ENCODE measurements around the gene SCAP. TPM values are rescaled to one million over a fixed set of nuclear protein-coding genes. Genes with fewer than 3 reads are reported as not detected.

The SCAP gene
- total RNA-seq, 1 donor from 2014 or later = 79.6 TPM

DNA sequence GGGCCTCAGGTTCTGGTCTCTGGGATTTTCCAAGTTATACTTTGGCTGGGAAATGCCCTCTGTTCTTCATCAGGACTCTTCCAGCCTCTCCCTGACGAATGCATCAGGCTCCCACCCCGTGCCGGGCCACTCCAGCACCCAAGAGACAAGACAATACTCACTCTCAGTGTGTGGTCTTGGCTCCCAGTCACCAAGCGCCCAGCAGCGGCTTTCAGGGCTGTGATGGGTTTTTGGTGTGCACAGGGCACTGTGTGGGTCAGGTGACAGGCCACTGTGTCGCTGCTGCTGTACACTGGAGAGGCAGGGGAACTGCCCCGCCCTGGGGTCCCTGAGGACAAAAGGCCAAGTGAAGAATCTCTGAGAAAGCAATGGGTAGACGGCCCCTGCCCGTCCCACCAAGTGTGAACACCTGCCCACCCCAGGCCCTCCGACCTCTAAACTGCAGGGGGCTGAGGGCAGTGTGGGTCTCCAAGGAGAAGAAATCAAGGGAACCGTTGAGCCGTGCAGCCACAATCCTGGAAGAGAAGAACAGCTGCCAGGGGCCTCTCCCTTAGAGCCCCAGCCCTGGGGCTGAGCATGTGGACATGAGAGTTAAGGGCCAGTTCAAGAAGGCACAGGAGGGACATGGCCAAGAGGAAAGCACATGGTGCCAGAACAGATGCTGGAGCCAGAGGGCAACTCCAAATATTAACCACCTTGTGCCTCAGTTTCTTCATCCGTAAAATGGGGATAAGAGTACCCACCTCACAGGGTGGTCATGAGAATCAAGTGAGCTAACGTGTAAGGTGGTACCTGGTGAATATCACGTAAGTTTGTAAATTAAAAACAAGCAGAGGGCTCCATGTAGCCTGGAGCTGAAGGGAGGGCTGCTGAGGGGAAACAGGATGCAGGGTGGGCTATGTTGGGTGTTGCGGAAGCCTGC, 60.8 kb downstream of the SCAP start:
- Mint-ChIP-seq H3K4me1 (ENCODE audit: low read depth) (no peaks in the 10 kb centered on the region), H3K27me3 (ENCODE audit: low read depth) (no peaks in the 10 kb centered on the region), H3K4me3 (ENCODE audit: low read depth) (no peak overlapping the region), H3K27ac (no peak overlapping the region), H3K9me3 (no peaks in the 10 kb centered on the region), H3K36me3 (ENCODE audit: low read depth) (peaks cover 40% of the 10 kb centered on the region)
- DNase-seq (ENCODE audit: low spot score) = no peak
- intact Hi-C loops (cut with micrococcal nuclease) = no loop called here

DNA sequence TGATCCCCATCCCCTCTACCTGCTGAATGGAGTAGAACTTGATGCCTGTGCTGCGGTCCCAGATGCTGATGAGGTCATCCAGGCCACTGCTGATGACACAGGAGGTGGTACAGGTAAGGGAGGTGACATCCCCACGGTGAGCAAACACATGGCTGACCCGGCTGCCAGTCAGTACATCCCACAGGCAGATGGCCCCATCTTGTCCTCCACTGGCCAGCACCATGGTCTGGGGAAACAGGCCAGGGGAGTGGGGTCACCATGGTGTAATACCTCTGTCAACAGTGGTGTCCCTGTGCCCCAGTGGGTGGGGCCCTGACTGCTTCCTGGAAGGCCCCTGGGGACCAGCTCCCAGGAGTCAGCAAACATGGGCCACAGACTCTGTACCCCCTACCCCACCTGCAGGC, 61.6 kb downstream of the SCAP start:
- Mint-ChIP-seq H3K4me3 (ENCODE audit: low read depth) (no peak overlapping the region), H3K27me3 (ENCODE audit: low read depth) (no peaks in the 10 kb centered on the region), H3K36me3 (ENCODE audit: low read depth) (peaks cover 37% of the 10 kb centered on the region), H3K27ac (no peak overlapping the region), H3K4me1 (ENCODE audit: low read depth) (no peaks in the 10 kb centered on the region), H3K9me3 (no peaks in the 10 kb centered on the region)
- intact Hi-C loops (cut with micrococcal nuclease) = no loop called here
- DNase-seq (ENCODE audit: low spot score) = no peak

DNA sequence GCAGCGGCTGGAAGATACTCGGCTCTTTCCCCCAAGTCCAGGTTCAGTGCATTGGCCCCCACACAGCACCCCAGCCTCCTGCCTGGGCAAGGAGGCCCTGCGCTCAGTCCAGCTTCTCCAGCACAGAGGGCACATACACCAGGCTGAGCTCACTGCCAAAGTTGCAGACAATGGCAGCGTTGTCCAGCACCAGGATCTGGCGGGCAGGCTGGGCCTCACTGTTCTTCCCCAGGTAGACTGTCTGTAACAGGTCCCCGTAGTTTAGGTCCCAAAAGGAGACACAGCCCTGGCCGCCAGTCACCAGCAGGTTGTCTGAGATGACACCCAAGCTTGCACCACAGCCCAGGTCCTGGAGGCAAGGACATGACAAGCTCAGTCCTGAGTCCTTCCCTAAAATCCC, 62.0 kb downstream of the SCAP start:
- no peaks in the 10 kb centered on the region for H3K27me3 Mint-ChIP-seq (ENCODE audit: low read depth)
- DNase-seq (ENCODE audit: low spot score) = no peak
- intact Hi-C loops (cut with micrococcal nuclease) = no loop called here
- H3K36me3 Mint-ChIP-seq (ENCODE audit: low read depth) = peaks cover 33% of the 10 kb centered on the region
- no peak overlapping the region for H3K4me3 Mint-ChIP-seq (ENCODE audit: low read depth)
- no peak overlapping the region for H3K27ac Mint-ChIP-seq
- no peaks in the 10 kb centered on the region for H3K4me1 Mint-ChIP-seq (ENCODE audit: low read depth)
- no peaks in the 10 kb centered on the region for H3K9me3 Mint-ChIP-seq

DNA sequence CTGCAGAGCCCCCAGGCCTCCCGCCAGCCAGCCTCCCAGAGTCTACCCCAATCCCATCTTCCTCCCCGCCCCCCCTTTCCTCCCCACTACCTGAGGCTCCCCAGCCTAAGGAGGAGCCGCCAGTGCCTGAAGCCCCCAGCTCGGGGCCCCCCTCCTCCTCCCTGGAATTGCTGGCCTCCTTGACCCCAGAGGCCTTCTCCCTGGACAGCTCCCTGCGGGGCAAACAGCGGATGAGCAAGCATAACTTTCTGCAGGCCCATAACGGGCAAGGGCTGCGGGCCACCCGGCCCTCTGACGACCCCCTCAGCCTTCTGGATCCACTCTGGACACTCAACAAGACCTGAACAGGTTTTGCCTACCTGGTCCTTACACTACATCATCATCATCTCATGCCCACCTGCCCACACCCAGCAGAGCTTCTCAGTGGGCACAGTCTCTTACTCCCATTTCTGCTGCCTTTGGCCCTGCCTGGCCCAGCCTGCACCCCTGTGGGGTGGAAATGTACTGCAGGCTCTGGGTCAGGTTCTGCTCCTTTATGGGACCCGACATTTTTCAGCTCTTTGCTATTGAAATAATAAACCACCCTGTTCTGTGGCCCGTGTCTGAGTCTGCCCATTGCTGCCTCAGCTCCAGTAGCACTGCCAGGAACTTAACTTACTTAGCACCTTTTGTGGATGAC, 62.8 kb downstream of the SCAP start:
- Mint-ChIP-seq H3K4me1 (ENCODE audit: low read depth) (no peaks in the 10 kb centered on the region), H3K27ac (no peak overlapping the region), H3K36me3 (ENCODE audit: low read depth) (peaks cover 32% of the 10 kb centered on the region), H3K4me3 (ENCODE audit: low read depth) (no peak overlapping the region), H3K27me3 (ENCODE audit: low read depth) (no peaks in the 10 kb centered on the region), H3K9me3 (no peaks in the 10 kb centered on the region)
- no peak for DNase-seq (ENCODE audit: low spot score)
- intact Hi-C loops (cut with micrococcal nuclease) = no loop called here

DNA sequence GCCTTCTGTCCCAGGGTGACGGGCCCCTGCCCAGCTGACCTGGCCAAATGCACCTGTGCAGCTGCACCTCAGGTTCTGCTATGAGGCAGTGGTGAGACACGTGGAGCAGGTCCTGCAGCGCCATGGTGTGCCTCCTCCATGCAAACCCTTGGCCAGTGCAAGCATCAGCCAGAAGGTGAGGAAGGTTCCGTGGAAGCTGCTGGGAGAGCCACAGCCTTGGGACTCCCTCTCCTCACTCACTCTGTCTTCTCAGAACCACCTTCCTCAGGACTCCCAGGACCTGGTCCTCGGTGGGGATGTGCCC, 63.3 kb downstream of the SCAP start:
- intact Hi-C loops (cut with micrococcal nuclease) = no loop called here
- DNase-seq (ENCODE audit: low spot score) = no peak
- no peak overlapping the region for H3K4me3 Mint-ChIP-seq (ENCODE audit: low read depth)

DNA sequence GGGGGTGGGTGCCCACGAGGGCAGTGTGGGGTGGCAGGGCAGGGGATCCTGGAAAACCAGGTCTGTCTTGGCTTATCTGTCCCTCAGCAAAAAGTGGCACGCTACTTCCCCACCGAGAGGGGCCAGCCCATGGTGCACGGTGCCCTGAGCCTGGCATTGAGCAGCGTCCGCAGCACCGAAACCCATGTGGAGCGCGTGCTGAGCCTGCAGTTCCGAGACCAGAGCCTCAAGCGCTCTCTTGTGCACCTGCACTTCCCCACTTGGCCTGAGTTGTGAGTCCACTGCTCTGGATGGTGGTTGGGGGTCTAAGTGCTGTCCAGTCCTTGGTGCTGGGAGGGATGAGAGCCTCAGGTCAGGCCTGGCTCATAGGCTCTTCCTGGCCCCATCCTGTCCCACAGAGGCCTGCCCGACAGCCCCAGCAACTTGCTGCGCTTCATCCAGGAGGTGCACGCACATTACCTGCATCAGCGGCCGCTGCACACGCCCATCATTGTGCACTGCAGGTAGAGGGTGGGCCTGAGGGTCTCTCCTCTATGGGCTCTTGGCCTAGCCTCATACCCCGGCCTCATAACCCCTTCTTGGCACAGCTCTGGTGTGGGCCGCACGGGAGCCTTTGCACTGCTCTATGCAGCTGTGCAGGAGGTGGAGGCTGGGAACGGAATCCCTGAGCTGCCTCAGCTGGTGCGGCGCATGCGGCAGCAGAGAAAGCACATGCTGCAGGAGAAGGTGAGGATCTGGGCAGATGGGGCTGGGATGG, 63.9 kb downstream of the SCAP start:
- DNase-seq (ENCODE audit: low spot score) = no peak
- H3K27ac Mint-ChIP-seq = no peak overlapping the region
- H3K4me3 Mint-ChIP-seq (ENCODE audit: low read depth) = no peak overlapping the region
- intact Hi-C loops (cut with micrococcal nuclease) = no loop called here
- H3K4me1 Mint-ChIP-seq (ENCODE audit: low read depth) = no peaks in the 10 kb centered on the region
- H3K9me3 Mint-ChIP-seq = no peaks in the 10 kb centered on the region
- H3K27me3 Mint-ChIP-seq (ENCODE audit: low read depth) = no peaks in the 10 kb centered on the region
- H3K36me3 Mint-ChIP-seq (ENCODE audit: low read depth) = peaks cover 38% of the 10 kb centered on the region

More for the DNA sequence above, 63.3 kb downstream of the SCAP start:
- Mint-ChIP-seq H3K9me3 (no peaks in the 10 kb centered on the region), H3K27ac (no peak overlapping the region), H3K4me1 (ENCODE audit: low read depth) (no peaks in the 10 kb centered on the region), H3K36me3 (ENCODE audit: low read depth) (peaks cover 36% of the 10 kb centered on the region), H3K27me3 (ENCODE audit: low read depth) (no peaks in the 10 kb centered on the region)

DNA sequence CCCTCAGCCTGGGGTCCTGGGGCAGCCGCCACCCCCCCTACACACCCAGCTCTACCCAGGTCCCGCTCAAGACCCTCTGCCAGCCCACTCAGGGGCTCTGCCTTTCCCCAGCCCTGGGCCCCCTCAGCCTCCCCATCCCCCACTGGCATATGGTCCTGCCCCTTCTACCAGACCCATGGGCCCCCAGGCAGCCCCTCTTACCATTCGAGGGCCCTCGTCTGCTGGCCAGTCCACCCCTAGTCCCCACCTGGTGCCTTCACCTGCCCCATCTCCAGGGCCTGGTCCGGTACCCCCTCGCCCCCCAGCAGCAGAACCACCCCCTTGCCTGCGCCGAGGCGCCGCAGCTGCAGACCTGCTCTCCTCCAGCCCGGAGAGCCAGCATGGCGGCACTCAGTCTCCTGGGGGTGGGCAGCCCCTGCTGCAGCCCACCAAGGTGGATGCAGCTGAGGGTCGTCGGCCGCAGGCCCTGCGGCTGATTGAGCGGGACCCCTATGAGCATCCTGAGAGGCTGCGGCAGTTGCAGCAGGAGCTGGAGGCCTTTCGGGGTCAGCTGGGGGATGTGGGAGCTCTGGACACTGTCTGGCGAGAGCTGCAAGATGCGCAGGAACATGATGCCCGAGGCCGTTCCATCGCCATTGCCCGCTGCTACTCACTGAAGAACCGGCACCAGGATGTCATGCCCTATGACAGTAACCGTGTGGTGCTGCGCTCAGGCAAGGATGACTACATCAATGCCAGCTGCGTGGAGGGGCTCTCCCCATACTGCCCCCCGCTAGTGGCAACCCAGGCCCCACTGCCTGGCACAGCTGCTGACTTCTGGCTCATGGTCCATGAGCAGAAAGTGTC, 64.7 kb downstream of the SCAP start:
- no peak for DNase-seq (ENCODE audit: low spot score)
- peaks cover 35% of the 10 kb centered on the region for H3K36me3 Mint-ChIP-seq (ENCODE audit: low read depth)
- H3K27me3 Mint-ChIP-seq (ENCODE audit: low read depth) = no peaks in the 10 kb centered on the region
- intact Hi-C loops (cut with micrococcal nuclease) = no loop called here
- H3K9me3 Mint-ChIP-seq = no peaks in the 10 kb centered on the region
- no peak overlapping the region for H3K27ac Mint-ChIP-seq
- no peak overlapping the region for H3K4me3 Mint-ChIP-seq (ENCODE audit: low read depth)
- H3K4me1 Mint-ChIP-seq (ENCODE audit: low read depth) = peaks cover 1% of the 10 kb centered on the region

DNA sequence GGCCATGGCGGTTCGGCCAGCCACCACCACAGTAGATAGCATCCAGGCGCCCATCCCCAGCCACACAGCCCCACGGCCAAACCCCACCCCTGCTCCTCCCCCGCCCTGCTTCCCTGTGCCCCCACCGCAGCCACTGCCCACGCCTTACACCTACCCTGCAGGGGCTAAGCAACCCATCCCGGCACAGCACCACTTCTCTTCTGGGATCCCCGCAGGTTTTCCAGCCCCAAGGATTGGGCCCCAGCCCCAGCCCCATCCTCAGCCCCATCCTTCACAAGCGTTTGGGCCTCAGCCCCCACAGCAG, 65.4 kb downstream of the SCAP start:
- Mint-ChIP-seq H3K9me3 (no peaks in the 10 kb centered on the region), H3K27ac (no peak overlapping the region), H3K4me3 (ENCODE audit: low read depth) (no peak overlapping the region), H3K27me3 (ENCODE audit: low read depth) (no peaks in the 10 kb centered on the region), H3K36me3 (ENCODE audit: low read depth) (peaks cover 31% of the 10 kb centered on the region), H3K4me1 (ENCODE audit: low read depth) (peaks cover 1% of the 10 kb centered on the region)
- intact Hi-C loops (cut with micrococcal nuclease) = no loop called here
- no peak for DNase-seq (ENCODE audit: low spot score)

DNA sequence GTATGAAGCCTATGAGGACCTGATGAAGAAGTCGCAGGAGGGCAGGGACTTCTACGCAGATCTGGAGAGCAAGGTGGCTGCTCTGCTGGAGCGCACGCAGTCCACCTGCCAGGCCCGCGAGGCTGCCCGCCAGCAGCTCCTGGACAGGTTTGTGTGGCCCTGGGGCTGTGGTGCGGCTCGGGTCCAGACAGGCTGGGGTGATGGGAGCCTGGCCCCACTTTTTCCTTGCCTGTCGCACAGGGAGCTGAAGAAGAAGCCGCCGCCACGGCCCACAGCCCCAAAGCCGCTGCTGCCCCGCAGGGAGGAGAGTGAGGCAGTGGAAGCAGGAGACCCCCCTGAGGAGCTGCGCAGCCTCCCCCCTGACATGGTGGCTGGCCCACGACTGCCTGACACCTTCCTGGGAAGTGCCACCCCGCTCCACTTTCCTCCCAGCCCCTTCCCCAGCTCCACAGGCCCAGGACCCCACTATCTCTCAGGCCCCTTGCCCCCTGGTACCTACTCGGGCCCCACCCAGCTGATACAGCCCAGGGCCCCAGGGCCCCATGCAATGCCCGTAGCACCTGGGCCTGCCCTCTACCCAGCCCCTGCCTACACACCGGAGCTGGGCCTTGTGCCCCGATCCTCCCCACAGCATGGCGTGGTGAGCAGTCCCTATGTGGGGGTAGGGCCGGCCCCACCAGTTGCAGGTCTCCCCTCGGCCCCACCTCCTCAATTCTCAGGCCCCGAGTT, 65.9 kb downstream of the SCAP start:
- Mint-ChIP-seq H3K9me3 (no peaks in the 10 kb centered on the region), H3K36me3 (ENCODE audit: low read depth) (peaks cover 26% of the 10 kb centered on the region), H3K27me3 (ENCODE audit: low read depth) (no peaks in the 10 kb centered on the region), H3K27ac (no peak overlapping the region), H3K4me3 (ENCODE audit: low read depth) (no peak overlapping the region), H3K4me1 (ENCODE audit: low read depth) (peaks cover 1% of the 10 kb centered on the region)
- DNase-seq (ENCODE audit: low spot score) = no peak
- intact Hi-C loops (cut with micrococcal nuclease) = no loop called here

DNA sequence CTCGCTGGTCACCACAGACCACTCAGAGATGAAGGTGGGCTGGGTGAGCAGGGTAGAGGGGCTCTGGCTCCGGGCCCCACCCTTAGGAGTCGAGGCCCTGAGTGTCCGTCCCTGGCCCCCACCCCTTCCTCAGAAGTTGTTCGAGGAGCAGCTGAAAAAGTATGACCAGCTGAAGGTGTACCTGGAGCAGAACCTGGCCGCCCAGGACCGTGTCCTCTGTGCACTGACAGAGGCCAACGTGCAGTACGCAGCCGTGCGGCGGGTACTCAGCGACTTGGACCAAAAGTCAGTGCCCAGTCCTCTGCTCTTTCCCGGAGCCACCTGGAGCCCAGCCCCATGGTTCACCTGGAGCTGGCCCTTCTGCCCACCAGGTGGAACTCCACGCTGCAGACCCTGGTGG, 66.5 kb downstream of the SCAP start:
- DNase-seq (ENCODE audit: low spot score) = no peak
- intact Hi-C loops (cut with micrococcal nuclease) = no loop called here
- Mint-ChIP-seq H3K27me3 (ENCODE audit: low read depth) (no peaks in the 10 kb centered on the region), H3K4me1 (ENCODE audit: low read depth) (peaks cover 1% of the 10 kb centered on the region), H3K9me3 (no peaks in the 10 kb centered on the region), H3K36me3 (ENCODE audit: low read depth) (peaks cover 22% of the 10 kb centered on the region), H3K27ac (no peak overlapping the region), H3K4me3 (ENCODE audit: low read depth) (no peak overlapping the region)

DNA sequence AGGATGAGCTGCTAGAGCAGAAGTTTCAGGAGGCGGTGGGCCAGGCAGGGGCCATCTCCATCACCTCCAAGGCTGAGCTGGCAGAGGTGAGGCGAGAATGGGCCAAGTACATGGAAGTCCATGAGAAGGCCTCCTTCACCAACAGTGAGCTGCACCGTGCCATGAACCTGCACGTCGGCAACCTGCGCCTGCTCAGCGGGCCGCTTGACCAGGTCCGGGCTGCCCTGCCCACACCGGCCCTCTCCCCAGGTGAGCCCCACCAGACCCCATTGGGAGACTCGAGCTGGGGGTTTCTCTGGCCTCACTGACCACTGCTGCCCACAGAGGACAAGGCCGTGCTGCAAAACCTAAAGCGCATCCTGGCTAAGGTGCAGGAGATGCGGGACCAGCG, 66.9 kb downstream of the SCAP start:
- intact Hi-C loops (cut with micrococcal nuclease) = no loop called here
- no peaks in the 10 kb centered on the region for H3K9me3 Mint-ChIP-seq

More for the DNA sequence above, 66.9 kb downstream of the SCAP start:
- no peaks in the 10 kb centered on the region for H3K27me3 Mint-ChIP-seq (ENCODE audit: low read depth)
- H3K27ac Mint-ChIP-seq = no peak overlapping the region
- peaks cover 22% of the 10 kb centered on the region for H3K36me3 Mint-ChIP-seq (ENCODE audit: low read depth)
- H3K4me1 Mint-ChIP-seq (ENCODE audit: low read depth) = peaks cover 1% of the 10 kb centered on the region
- no peak for DNase-seq (ENCODE audit: low spot score)
- H3K4me3 Mint-ChIP-seq (ENCODE audit: low read depth) = no peak overlapping the region

Data from activated T-helper 2 cell treated with anti-CD3 and anti-CD28 coated beads, Interferon-gamma antibody, Interleukin-2, Interleukin-4, amounts not matched to agents 10 μg/mL and 5 μg/mL and 100 μg/mL, durations not matched to agents 14 hours and 24 hours and 36 hours (primary cell).